Cardiac muscle cell (in vitro differentiated cells and primary cell): ENCODE measurements around the gene FSTL4. TPM values are rescaled to one million over a fixed set of nuclear protein-coding genes. Genes with fewer than 3 reads are reported as not detected.

Experiments used
- DNase-seq, 2 donors: peaks; one replicate each; pipeline versions ENCODE4 v3.0.0 to v3.0.0-alpha.2; 2010 to 2017; ENCODE audit warnings: low read depth in 1 of 2, low spot score in 1 of 2
- H3K27ac ChIP-seq: fragments of 200-600 bp; sonication (generic); 2 replicates; pipeline ENCODE4 v1.5.1; 2016
- H3K27me3 ChIP-seq: fragments of 200-600 bp; sonication (generic); 2 replicates; pipeline ENCODE4 v1.6.0; 2016; ENCODE audit warnings: control low read depth
- H3K36me3 ChIP-seq: fragments of 200-600 bp; sonication (generic); 2 replicates; pipeline ENCODE4 v1.5.1; 2016; ENCODE audit warnings: control low read depth
- H3K4me1 ChIP-seq: fragments of 200-600 bp; sonication (generic); 2 replicates; pipeline ENCODE4 v1.8.1; 2017; ENCODE audit warnings: low read depth, mild to moderate bottlenecking, mixed run types
- H3K4me3 ChIP-seq: fragments of 200-600 bp; sonication (generic); 2 replicates; pipeline ENCODE4 v1.5.1; 2016; ENCODE audit warnings: mild to moderate bottlenecking
- H3K9me3 ChIP-seq: fragments of 200-600 bp; sonication (generic); 2 replicates; pipeline ENCODE4 v1.5.1; 2017; ENCODE audit warnings: low read depth, mild to moderate bottlenecking, control low read depth
- polyA plus RNA-seq: library from polyadenylated mRNA; unstranded; fragments of >200 nt; fragmentation: Nextera tagmentation; extraction: Ambion mirVana; gene quantifications from 2 replicates; pipeline ENCODE4 v1.2.1, GENCODE V29; 2016
- total RNA-seq: library from RNA; depleted of rRNA; stranded (reverse); fragments of >200 nt; gene quantifications from 2 replicates; pipeline ENCODE4 v1.2.3, GENCODE V29; 2016
- TF ChIP-seq, protein P1 (sequence below): IDR thresholded peaks from 2 replicates; pipeline ENCODE4 v1.5.1; 2012; ENCODE audit warnings: low read depth, mild to moderate bottlenecking, low read length

The FSTL4 gene
- total and polyA plus RNA-seq, 2 experiments from 2014 or later: 0.06 TPM; not detected in 1

DNA sequence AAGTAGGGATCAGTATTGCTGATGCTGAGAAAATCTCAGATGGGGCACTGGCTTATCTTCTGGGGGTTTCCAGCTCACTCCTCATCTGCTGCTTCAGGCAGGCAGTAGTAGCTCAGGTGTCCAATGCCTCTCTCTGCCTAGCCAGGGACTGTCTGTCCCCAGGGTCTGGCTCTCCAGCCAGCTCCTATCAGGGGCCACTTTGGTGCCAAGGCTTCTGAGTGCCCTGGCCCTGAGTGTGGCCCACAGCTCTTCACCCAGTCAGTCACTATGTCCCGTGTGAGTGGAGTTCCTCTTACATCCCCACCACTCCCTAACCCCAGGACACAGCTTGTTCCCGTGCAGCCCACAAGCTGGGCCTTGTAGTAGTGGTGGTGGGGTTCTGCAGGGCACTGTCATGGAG lies 309.0 kb downstream of the FSTL4 start:
- TF ChIP-seq, protein P1, sequence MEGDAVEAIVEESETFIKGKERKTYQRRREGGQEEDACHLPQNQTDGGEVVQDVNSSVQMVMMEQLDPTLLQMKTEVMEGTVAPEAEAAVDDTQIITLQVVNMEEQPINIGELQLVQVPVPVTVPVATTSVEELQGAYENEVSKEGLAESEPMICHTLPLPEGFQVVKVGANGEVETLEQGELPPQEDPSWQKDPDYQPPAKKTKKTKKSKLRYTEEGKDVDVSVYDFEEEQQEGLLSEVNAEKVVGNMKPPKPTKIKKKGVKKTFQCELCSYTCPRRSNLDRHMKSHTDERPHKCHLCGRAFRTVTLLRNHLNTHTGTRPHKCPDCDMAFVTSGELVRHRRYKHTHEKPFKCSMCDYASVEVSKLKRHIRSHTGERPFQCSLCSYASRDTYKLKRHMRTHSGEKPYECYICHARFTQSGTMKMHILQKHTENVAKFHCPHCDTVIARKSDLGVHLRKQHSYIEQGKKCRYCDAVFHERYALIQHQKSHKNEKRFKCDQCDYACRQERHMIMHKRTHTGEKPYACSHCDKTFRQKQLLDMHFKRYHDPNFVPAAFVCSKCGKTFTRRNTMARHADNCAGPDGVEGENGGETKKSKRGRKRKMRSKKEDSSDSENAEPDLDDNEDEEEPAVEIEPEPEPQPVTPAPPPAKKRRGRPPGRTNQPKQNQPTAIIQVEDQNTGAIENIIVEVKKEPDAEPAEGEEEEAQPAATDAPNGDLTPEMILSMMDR: no peak
- no peak for DNase-seq
- no peak overlapping the region for H3K4me3 ChIP-seq
- no peak overlapping the region for H3K27ac ChIP-seq
- no peaks in the 10 kb centered on the region for H3K27me3 ChIP-seq
- H3K36me3 ChIP-seq: no peaks in the 10 kb centered on the region
- H3K9me3 ChIP-seq: no peaks in the 10 kb centered on the region
- no peaks in the 10 kb centered on the region for H3K4me1 ChIP-seq

DNA sequence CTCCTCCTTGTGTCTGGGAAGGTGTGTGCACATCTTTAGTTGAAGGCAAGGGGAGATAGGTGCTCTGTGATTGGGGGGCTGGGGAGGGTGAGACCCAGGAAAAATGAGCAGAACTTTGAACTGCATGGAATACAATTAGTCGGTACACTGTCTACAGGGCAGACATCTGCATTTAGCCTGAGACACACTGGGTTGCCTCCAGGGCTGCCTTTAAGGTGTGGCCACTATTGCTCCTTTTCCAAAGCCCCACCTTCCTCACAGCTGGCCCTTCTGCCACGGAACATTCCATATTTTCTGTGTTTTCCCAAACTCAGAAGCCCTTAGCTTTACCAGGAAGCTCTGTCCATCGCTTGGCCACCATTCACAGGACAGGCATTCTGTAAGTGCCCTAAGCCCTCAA lies 312.6 kb downstream of the FSTL4 start:
- H3K36me3 ChIP-seq: no peaks in the 10 kb centered on the region
- no peak overlapping the region for H3K27ac ChIP-seq
- no peak overlapping the region for H3K4me3 ChIP-seq
- DNase-seq: no peak
- H3K4me1 ChIP-seq: no peaks in the 10 kb centered on the region
- TF ChIP-seq, protein P1: no peak
- H3K9me3 ChIP-seq: no peaks in the 10 kb centered on the region
- H3K27me3 ChIP-seq: no peaks in the 10 kb centered on the region

DNA sequence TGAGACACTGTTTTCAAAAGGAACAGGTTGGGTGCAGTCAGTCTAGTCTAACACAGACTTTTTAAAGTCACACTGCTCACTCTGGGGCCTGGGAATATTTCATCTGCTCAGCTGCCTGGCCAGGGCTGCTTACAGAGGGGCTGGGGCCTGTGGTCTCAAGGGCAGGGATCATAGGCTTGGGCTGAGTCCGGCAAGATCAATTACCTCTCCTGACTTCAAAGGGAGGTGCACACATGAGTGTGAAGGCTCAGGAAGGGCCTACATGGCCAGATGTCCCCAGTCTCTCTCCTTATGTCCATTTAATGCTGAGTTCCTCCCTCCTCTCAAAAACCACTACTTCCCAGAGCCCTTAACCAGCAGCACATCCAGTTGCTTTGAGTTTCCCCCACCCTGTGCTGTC lies 313.3 kb downstream of the FSTL4 start:
- TF ChIP-seq, protein P1: no peak
- DNase-seq: no peak
- H3K27ac ChIP-seq: no peak overlapping the region
- no peak overlapping the region for H3K4me3 ChIP-seq
- no peaks in the 10 kb centered on the region for H3K9me3 ChIP-seq
- H3K4me1 ChIP-seq: no peaks in the 10 kb centered on the region
- no peaks in the 10 kb centered on the region for H3K27me3 ChIP-seq
- no peaks in the 10 kb centered on the region for H3K36me3 ChIP-seq

DNA sequence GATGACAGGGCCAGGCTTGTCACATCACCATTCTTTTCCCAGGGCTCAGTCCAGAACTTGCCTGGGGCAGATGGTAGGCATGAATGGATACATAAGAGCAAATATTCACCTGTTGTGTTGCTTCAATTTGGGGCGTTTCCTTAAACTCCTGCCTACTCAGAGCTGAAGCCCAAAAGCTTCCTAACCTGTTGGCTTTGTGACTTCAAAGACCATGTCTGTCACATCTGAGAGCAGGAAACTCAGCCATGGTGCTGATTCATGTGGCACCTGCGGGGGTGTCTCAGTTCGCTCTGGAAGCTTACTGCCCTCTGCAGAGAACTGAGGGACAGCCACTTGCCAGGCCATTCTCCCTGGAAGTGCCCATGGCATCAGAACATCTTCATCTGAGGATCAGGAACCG lies 313.9 kb downstream of the FSTL4 start:
- DNase-seq: no peak
- Histone ChIP-seq H3K27ac (no peak overlapping the region), H3K27me3 (no peaks in the 10 kb centered on the region), H3K4me3 (no peak overlapping the region), H3K9me3 (no peaks in the 10 kb centered on the region), H3K36me3 (no peaks in the 10 kb centered on the region), H3K4me1 (no peaks in the 10 kb centered on the region)
- TF ChIP-seq, protein P1: no peak

DNA sequence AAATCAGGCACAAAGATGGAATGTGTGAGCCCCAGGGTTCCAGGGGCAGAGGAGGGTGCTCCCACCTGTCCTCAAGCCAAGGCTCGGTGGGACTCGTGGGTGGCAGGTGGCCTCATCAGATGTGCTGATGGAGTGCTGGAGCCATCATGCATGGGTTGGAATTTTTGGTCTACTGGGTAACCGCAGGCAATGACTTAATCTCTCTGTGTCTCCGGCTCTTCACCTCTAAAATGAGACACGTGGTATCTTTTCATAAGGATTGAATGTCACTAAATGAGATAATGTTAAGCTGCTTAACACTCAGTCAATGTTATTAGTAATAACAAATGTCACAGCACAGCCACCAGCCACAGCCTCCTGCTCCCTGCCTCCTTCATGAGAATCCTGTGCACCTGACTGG lies 315.0 kb downstream of the FSTL4 start:
- Histone ChIP-seq H3K27me3 (no peaks in the 10 kb centered on the region), H3K4me1 (no peaks in the 10 kb centered on the region), H3K36me3 (no peaks in the 10 kb centered on the region), H3K4me3 (no peak overlapping the region), H3K27ac (no peak overlapping the region), H3K9me3 (no peaks in the 10 kb centered on the region)
- TF ChIP-seq, protein P1: no peak
- no peak for DNase-seq

DNA sequence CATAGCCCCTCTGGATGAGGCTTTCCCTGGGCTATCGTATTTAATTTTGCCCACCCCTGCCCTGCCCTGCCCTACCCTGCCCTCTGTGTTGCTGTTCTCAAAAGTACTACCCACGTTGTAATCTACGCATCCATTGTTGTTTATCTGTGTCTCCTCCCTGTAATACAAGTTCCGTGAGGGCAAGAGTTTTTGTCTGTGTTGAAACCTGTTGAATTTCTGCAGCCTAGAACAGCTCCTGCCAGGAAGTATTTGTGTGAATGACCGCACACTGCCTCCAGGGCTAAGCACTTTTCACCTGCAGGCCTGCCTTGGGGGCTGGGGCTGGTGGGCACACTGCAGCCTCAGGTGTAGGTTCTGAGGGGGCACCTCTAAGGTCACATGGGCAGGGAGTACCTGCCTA lies 315.7 kb downstream of the FSTL4 start:
- TF ChIP-seq, protein P1: no peak

More for the DNA sequence above, 315.7 kb downstream of the FSTL4 start:
- DNase-seq: no peak
- no peak overlapping the region for H3K27ac ChIP-seq
- no peaks in the 10 kb centered on the region for H3K36me3 ChIP-seq
- H3K9me3 ChIP-seq: no peaks in the 10 kb centered on the region
- H3K4me1 ChIP-seq: no peaks in the 10 kb centered on the region
- H3K27me3 ChIP-seq: no peaks in the 10 kb centered on the region
- no peak overlapping the region for H3K4me3 ChIP-seq
